ENCODE measurements around the gene MEMO1.
"Not testable (repeated sequence)": the region's sequence is repeated elsewhere in the genome, so short reads cannot be mapped to it uniquely, and the experiment has no call there.

MEMO1 gene

DNA sequence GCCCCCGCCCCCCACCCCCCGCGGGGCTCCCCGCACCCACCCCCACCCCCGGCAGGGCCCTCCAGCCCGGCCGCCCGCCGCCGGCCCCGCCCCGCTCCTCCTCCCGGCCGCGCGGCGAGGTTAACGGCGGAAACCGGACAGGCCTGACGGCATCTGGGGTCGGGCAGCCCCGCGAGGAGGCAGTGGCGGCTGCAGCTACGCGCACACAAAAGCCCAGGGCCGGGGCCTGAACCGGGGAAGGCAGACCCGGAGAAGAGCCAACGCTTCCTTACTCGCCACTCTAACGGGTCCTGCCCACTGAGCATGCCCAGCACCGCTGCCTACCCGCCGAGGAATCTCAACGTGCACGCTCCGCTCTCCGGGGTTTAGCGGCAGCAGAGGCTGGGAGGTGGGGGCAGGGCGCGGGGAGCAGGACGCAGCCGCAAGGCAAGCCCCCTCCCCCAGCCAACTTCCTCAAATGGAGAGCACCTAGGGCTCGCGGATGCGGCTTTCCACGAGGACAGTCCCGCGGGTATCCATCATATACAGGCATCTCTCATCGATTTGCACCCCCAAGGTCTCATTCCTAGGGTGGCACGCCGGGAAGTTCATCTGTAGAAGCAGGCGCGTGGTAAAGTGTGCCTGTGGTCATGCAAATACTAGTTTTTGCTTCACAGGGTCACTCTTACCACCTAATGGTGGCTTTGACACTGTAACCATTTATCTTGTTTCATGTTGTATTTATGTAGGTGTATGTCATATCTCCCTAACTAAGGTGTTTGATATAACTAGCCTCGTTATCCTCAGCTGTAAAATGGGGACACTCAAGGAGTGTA lies at the start of gene MEMO1:
TSS of gene MEMO1 (minus strand) at position 339 of the 815 bp plus-strand sequence. CDS start 761 bp downstream, outside the sequence.
- peak; percentile 91 for DNase-seq

DNA sequence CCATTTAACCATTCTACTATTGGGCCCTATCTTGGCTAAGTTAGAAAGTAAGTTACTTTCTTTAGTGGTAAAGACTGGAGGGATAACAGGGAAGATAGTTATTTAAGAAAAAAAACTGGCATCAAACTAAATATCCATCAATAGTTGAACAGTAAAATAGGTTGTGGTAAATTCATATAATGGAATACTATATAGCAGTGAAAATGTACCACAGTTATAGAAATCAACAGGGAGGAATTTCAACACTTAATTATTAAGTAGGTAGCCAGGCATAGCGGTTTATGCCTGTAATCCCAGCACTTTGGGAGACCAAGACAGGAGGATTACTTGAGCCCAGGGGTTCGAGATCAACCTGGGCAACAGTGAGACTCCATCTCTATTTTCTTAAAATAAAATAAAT lies 49.5 kb upstream of the MEMO1 start:
- no peak for DNase-seq

DNA sequence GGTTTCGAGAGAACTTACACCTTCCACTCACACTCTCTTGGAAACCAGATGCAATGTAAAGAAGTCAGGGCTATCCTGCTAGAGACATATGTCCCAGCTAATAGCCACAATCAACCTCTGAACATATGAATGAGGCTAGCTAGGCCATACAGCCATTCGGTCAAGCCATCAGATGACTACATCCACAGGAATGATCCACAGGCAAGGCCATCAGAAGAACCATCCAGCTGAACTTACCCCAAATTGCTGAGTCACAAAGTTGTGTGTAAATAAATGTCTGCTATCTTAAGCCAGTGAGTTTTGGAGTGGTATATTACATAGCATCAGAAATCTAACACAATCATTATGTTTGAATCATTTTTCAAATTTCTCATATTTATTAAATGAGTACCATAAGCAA lies 47.3 kb upstream of the MEMO1 start:
- DNase-seq, result no peak

- DNase-seq, result not testable (repeated sequence)
Measured at GRCh38 chr2:32054583-32054982, 43.8 kb upstream of the MEMO1 start.

DNA sequence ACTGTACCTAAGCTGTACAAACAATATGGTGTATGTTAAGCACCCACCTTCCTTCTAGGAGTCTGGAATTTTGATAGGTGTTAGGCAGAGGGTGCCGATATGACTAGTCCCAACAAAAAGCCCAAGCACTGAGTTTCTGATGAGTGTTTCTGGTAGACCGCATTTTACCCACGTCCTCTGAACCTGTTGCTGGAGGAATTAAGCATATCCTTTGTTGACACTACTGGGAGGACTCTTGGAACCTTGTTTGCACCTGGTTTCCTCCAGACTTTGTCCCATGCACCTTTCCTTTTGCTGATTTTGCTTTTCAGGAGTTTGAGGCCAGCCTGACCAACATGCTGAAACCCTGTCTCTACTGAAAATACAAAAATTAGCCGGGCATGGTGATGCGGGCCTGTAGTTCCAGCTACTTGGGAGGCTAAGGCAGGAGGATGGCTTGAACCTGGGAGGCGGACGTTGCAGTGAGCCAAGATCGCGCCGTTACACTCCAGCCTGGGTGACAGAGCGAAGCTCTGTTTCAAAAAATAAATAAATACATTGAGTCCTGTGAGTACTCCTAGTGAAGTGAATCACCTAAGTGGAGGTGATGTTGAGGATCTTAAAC lies 41.1 kb upstream of the MEMO1 start:
- DNase-seq, result no peak

GRCh38 chr2:32043561-32043960 lies 32.8 kb upstream of the MEMO1 start:
- no peak for DNase-seq

GRCh38 chr2:32039447-32040219 lies 28.8 kb upstream of the MEMO1 start, which contains the start of gene DPY30:
Gene DPY30, minus strand, starts transcription at chr2:32039805. Its CDS starts 349 bp downstream, at chr2:32039456.
- DNase-seq, result peak; percentile 93

GRCh38 chr2:32034198-32034887 lies 23.5 kb upstream of the MEMO1 start:
- not testable (repeated sequence) for DNase-seq

DNA sequence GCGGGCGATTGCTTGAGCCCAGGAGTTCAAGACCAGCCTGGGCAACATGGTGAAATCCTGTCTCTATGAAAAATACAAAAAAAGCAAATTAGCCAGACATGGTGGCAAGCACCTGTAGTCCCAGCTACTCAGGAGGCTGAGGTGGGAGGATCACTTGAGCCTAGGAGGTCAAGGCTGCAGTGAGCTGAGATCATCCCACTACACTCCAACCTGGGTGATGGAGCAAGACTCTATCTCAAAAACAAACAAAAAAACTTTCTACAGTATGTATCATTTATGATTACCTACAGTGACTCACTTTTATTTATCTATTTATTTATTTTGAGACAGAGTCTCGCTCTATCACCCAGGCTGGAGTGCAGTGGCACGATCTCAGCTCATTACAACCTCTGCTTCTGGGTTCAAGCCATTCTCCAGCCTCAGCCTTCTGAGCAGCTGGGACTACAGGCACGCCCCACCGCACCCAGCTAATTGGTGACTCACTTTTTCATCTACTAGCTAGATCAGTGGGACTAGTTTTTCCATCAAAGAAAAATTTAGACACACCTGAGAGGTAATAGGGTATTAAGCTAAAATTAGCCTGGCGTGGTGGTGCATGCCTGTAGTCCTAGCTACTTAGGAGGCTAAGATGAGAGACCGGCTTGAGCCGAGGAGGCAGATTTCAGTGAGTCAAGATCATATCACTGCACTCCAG lies 8.1 kb upstream of the MEMO1 start:
- not testable (repeated sequence) for DNase-seq

DNA sequence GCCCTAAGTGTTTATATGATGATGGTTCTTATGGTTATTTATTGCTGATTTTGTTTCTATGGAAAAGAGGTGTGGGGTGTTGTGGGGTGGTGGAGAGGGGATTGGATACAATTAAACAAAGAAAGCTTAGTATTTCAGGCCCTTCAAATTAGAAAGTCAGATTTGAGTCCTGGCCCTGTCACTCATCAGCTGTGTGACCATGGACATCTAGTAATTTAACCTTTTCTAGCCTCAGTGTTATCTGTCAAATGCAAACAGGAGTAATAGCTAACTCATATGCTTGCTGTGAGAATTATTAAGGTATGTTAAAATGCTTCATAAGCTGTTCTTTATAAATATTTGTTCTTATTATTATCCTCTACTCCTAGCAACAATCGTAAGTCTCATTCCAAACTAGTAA lies 2.1 kb upstream of the MEMO1 start:
- DNase-seq, result no peak

GRCh38 chr2:32011485-32011960 lies 715 bp upstream of the MEMO1 start:
- DNase-seq, result no peak

GRCh38 chr2:32010280-32010669 lies 533 bp downstream of the MEMO1 start:
- DNase-seq, result peak; percentile 58

- DNase-seq, result peak; percentile 31
Measured at GRCh38 chr2:32009516-32010256, 1.1 kb downstream of the MEMO1 start.

DNA sequence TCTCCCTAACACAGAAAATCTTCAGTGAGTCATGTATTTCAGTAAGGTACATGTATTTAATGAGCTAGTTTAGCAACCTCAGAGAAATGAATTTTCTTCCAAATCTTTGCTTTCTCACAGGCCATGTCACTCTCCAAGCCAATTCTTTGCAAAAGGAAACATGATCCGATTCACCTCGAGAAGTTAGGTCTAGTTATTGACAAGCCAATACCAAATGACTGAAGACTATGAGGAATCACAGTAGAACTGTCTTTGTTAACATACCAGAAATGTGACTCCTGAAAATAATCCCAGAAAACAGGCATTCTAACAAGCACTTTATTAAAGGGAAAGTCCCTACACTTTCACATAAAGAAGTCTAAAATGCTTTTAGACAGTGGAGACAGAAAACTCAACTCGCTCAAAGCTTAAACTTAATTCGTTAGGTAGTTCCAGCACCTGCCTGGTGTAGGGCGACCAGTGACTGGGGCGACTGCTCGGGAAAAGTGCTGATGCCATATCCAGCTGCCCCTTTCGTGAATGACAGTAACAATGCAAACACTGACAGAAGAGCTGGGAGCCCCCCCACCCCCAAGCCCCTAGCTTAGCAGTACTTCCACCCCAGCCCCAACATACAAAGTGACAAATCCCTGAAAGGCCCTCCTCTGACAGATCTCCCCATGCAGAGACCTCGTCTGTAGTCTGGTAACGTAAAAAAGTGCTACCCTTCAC lies 1.8 kb downstream of the MEMO1 start:
- DNase-seq, result peak; percentile 22

DNA sequence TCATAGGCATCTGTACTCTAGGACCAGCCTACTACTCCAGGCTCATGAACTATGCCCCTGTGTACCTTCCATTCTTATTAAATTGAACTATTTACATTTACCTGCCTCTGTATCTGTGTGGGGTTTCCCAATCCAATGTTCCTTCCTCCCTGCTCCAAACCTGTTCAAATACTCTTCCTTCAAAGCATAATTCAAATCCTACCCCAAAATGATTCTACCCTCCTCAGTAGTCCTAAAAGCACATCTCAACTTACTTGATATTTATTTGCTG lies 3.8 kb downstream of the MEMO1 start:
- DNase-seq, result no peak

DNA sequence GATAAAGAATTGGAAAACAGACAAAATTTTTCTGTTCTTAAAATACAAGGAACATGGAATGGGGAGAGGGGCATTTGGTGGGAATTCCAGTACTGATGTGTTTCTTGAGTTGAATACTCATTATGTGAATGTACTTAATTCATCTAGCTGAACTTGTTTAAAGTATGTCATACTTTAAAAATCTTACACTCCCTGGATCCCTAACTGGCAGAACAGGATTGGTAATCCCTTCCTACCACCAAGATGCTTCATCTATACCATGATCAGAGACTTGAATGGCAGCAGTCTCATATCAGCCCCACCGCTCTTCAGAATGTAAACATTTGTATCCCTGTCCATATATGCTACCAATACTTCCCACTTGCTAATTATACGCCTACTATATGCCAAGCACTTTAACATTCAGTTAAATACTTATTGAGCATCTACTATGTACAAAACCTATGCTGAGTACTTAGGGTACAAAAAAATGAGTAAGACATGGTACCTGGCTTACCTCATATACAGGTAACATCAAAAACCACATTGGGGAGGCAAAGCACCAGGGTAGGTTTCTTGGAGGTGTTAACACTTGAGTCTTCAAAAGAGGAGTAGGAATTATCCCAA lies 5.3 kb downstream of the MEMO1 start:
- no peak for DNase-seq

GRCh38 chr2:32003791-32004190 lies 7.0 kb downstream of the MEMO1 start:
- DNase-seq, result no peak

- no peak for DNase-seq
Measured at GRCh38 chr2:32002406-32002805, 8.4 kb downstream of the MEMO1 start.

DNA sequence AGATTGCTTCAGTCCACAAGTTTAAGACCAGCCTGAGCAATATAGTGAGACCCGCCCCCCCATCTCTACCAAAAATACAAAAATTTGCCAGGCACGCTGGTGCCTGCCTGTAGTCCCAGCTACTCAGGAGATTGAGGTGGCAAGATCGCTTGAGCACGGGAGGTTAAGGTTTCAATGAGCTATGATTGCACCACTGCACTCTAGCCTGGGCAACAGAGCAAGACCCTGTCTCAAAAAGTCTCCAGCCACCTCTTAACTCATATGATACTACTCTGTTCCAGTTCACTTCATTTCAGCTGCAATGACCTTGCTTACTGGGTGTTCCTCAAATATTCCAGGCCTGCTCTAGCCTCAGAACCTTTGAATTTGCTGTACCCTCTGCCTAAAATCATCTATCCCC lies 11.4 kb downstream of the MEMO1 start:
- DNase-seq, result no peak

GRCh38 chr2:31998731-31999383 lies 12.0 kb downstream of the MEMO1 start:
- no peak for DNase-seq
